NCI-H510A (cell line): ENCODE measurements around the gene ENOX1.

Experiments used
- DNase-seq: peaks from one replicate; lab custom pipeline; 2025; lab: John Stamatoyannopoulos, UW

ENOX1 gene

GRCh38 chr13:43608400-43609137 is 178.2 kb downstream of the ENOX1 start:
- no peak for DNase-seq

GRCh38 chr13:43597599-43597945 is 189.2 kb downstream of the ENOX1 start:
- DNase-seq = no peak

- DNase-seq = no peak
Measured at GRCh38 chr13:43596924-43597598, 189.7 kb downstream of the ENOX1 start.

- no peak for DNase-seq
Measured at GRCh38 chr13:43596006-43596405, 190.8 kb downstream of the ENOX1 start.

GRCh38 chr13:43587376-43587775 is 199.4 kb downstream of the ENOX1 start:
- DNase-seq = no peak

- DNase-seq = no peak
Measured at GRCh38 chr13:43584751-43585150, 202.0 kb downstream of the ENOX1 start.

GRCh38 chr13:43583321-43583720 is 203.5 kb downstream of the ENOX1 start:
- DNase-seq = no peak

- no peak for DNase-seq
Measured at GRCh38 chr13:43580280-43580679, 206.5 kb downstream of the ENOX1 start.

GRCh38 chr13:43579321-43579720 is 207.5 kb downstream of the ENOX1 start:
- DNase-seq = no peak

GRCh38 chr13:43574605-43575004 is 212.2 kb downstream of the ENOX1 start:
- no peak for DNase-seq

- no peak for DNase-seq
Measured at GRCh38 chr13:43573802-43574514, 212.8 kb downstream of the ENOX1 start.

GRCh38 chr13:43573361-43573740 is 213.4 kb downstream of the ENOX1 start:
- DNase-seq = no peak

GRCh38 chr13:43572656-43573360 is 214.0 kb downstream of the ENOX1 start:
- no peak for DNase-seq

GRCh38 chr13:43569658-43570057 is 217.1 kb downstream of the ENOX1 start:
- no peak for DNase-seq

- no peak for DNase-seq
Measured at GRCh38 chr13:43567608-43568007, 219.2 kb downstream of the ENOX1 start.

- DNase-seq = no peak
Measured at GRCh38 chr13:43564952-43565351, 221.8 kb downstream of the ENOX1 start.

GRCh38 chr13:43561081-43561480 is 225.7 kb downstream of the ENOX1 start:
- DNase-seq = no peak

- DNase-seq = no peak
Measured at GRCh38 chr13:43558939-43559338, 227.8 kb downstream of the ENOX1 start.

GRCh38 chr13:43558326-43558725 is 228.4 kb downstream of the ENOX1 start:
- DNase-seq = no peak

- DNase-seq = no peak
Measured at GRCh38 chr13:43555667-43556066, 231.1 kb downstream of the ENOX1 start.

- DNase-seq = no peak
Measured at GRCh38 chr13:43551897-43552456, 234.8 kb downstream of the ENOX1 start.

GRCh38 chr13:43546816-43547215 is 240.0 kb downstream of the ENOX1 start:
- DNase-seq = no peak
